ENCODE measurements around the gene TKT.

- TF ChIP-seq, protein P1, sequence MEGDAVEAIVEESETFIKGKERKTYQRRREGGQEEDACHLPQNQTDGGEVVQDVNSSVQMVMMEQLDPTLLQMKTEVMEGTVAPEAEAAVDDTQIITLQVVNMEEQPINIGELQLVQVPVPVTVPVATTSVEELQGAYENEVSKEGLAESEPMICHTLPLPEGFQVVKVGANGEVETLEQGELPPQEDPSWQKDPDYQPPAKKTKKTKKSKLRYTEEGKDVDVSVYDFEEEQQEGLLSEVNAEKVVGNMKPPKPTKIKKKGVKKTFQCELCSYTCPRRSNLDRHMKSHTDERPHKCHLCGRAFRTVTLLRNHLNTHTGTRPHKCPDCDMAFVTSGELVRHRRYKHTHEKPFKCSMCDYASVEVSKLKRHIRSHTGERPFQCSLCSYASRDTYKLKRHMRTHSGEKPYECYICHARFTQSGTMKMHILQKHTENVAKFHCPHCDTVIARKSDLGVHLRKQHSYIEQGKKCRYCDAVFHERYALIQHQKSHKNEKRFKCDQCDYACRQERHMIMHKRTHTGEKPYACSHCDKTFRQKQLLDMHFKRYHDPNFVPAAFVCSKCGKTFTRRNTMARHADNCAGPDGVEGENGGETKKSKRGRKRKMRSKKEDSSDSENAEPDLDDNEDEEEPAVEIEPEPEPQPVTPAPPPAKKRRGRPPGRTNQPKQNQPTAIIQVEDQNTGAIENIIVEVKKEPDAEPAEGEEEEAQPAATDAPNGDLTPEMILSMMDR (IDR thresholded peaks at IDR 0.05) = no peak
- no peak for TF ChIP-seq POLR2A (IDR thresholded peaks at IDR 0.05)
These were observed 43.8 kb downstream of the TKT start for GRCh38 chr3:53211706-53212702.
